Measurements from ENCODE around the gene COPE.

DNA sequence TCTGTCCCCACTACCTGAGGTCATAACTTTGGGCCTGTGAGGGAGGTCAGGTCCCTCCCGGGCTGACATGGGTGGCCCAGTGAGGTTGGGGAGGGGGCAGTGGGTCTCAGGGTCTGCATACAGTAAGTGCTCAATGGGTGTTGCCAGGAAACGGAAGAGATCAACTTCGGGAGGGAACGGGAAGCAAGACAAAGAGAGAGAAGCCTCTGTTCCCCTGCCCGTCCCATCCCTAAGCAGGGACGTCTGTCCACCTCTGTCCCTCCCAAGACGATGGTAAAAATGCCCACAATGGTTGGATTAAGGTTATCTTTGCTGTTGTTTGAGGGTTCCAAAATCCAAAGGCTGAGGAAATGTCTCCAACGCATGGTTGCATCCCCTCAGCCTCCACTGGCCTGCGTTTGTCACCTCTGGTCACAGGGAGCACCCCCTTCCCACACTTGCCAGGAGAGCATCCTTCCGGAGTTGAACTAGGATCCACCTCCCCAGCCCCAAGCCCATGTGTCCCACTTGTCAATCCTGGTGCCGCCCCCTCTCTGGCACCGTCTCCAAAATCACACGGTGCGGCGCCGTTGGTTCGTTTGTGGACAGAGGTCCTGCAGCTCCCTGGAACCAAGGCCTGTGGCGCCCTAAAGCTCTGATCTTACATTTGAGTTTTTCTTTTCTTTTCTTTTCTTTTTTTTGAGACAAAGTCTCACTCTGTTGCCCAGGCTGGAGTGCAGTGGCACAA, 22.6 kb upstream of the COPE start:
- TF ChIP-seq, protein P1, sequence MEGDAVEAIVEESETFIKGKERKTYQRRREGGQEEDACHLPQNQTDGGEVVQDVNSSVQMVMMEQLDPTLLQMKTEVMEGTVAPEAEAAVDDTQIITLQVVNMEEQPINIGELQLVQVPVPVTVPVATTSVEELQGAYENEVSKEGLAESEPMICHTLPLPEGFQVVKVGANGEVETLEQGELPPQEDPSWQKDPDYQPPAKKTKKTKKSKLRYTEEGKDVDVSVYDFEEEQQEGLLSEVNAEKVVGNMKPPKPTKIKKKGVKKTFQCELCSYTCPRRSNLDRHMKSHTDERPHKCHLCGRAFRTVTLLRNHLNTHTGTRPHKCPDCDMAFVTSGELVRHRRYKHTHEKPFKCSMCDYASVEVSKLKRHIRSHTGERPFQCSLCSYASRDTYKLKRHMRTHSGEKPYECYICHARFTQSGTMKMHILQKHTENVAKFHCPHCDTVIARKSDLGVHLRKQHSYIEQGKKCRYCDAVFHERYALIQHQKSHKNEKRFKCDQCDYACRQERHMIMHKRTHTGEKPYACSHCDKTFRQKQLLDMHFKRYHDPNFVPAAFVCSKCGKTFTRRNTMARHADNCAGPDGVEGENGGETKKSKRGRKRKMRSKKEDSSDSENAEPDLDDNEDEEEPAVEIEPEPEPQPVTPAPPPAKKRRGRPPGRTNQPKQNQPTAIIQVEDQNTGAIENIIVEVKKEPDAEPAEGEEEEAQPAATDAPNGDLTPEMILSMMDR (IDR thresholded peaks at IDR 0.05) = no peak
- TF ChIP-seq POLR2AphosphoS5 (IDR thresholded peaks at IDR 0.05) = no peak
